Dermis microvascular lymphatic vessel endothelial cell (primary cell): ENCODE results near the gene HPDL. TPM values are rescaled to one million over a fixed set of nuclear protein-coding genes. Genes with fewer than 3 reads are reported as not detected.
A peak's percentile ranks its signal among the peaks of the same experiment; 100 is the strongest.
"Not testable (repeated sequence)": the region's sequence is repeated elsewhere in the genome, so short reads cannot be mapped to it uniquely, and the experiment has no call there.

Experiments used
- DNase-seq, 2 donors: peaks; one replicate each; pipeline versions ENCODE4 v3.0.0 to v3.0.0-alpha.2; 2010; ENCODE audit warnings: low read depth in 2 of 2
- total RNA-seq: library from RNA; depleted of rRNA; stranded (reverse); fragments of >200 nt; gene quantifications from 2 replicates; pipeline ENCODE4 v1.2.1, GENCODE V29; 2014

HPDL gene
- 1.6 and 1.7 TPM in 2 replicates for total RNA-seq

- DNase-seq, result peak in 1 of 2 donors; percentile 55
These were observed at the start of gene HPDL for GRCh38 chr1:45326627-45327623. HPDL (plus strand) TSS chr1:45326895; CDS start chr1:45327149, 254 bp downstream.

- DNase-seq, result peak in 1 of 2 donors; percentile 57
These were observed 44.3 kb upstream of the HPDL start for GRCh38 chr1:45282351-45282750.

GRCh38 chr1:45284858-45285257 lies 41.8 kb upstream of the HPDL start:
- DNase-seq, result not testable (repeated sequence)

GRCh38 chr1:45286521-45286920 lies 40.2 kb upstream of the HPDL start:
- DNase-seq, result not testable (repeated sequence)

GRCh38 chr1:45291002-45291401 lies 35.7 kb upstream of the HPDL start:
- DNase-seq, result not testable (repeated sequence)

GRCh38 chr1:45291716-45292115 lies 35.0 kb upstream of the HPDL start:
- no peak for DNase-seq

- DNase-seq, result no peak
These were observed 28.9 kb upstream of the HPDL start for GRCh38 chr1:45297666-45298356.

- DNase-seq, result no peak
These were observed 27.4 kb upstream of the HPDL start for GRCh38 chr1:45299296-45299695.

- peak; percentile 84 to 88 for DNase-seq
These were observed 26.6 kb upstream of the HPDL start for GRCh38 chr1:45299981-45300668.

GRCh38 chr1:45300669-45300997 lies 26.1 kb upstream of the HPDL start:
- DNase-seq, result no peak

GRCh38 chr1:45302505-45303150 lies 24.1 kb upstream of the HPDL start:
- no peak for DNase-seq

- peak; percentile 86 to 97 for DNase-seq
These were observed 23.0 kb upstream of the HPDL start for GRCh38 chr1:45303520-45304310.

- no peak for DNase-seq
These were observed 22.2 kb upstream of the HPDL start for GRCh38 chr1:45304311-45305081.

- DNase-seq, result no peak
These were observed 21.5 kb upstream of the HPDL start for GRCh38 chr1:45305231-45305630.

- DNase-seq, result peak in 1 of 2 donors; percentile 42
These were observed 20.4 kb upstream of the HPDL start for GRCh38 chr1:45306319-45306718.

GRCh38 chr1:45306905-45307304 lies 19.8 kb upstream of the HPDL start:
- no peak for DNase-seq

GRCh38 chr1:45314266-45314665 lies 12.4 kb upstream of the HPDL start:
- DNase-seq, result no peak

GRCh38 chr1:45317166-45317565 lies 9.5 kb upstream of the HPDL start:
- no peak for DNase-seq

- no peak for DNase-seq
These were observed 6.9 kb upstream of the HPDL start for GRCh38 chr1:45319761-45320160.

- no peak for DNase-seq
These were observed 5.3 kb upstream of the HPDL start for GRCh38 chr1:45321444-45321843.
